PC-9 (cell line): ENCODE measurements around the gene ANKS1B.

Source experiments
- EZH2 ChIP-seq: fragments of 200-600 bp; sonication (generic); IDR thresholded peaks from 2 replicates; pipeline ENCODE4 v1.8.0; 2017; ENCODE audit warnings: antibody characterized with exemption, low read depth
- TF ChIP-seq, protein P1 (sequence below): fragments of 200-600 bp; sonication (generic); conservative IDR thresholded peaks from 2 replicates; pipeline ENCODE4 v1.6.1; 2017; ENCODE audit warnings: mixed run types, antibody characterized with exemption, mild to moderate bottlenecking, moderate library complexity

DNA sequence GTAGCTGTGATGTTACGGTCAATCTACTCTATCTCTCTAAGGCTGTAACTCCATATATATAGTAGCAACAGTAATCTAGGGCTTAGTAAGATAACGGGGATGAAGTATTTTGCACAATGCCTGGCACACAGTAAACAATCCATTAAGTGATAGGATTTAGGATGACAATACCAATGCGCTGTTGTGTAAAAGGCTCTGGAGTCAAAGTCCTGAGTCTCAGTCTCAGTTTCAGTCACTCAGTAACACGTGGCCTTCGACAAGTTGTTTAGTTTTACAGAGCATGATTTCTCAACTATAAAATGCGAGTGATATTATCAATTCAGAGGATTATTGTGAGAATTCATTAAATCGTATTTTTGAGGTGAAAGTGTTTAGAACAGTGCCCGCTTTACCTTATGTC, 174.8 kb downstream of the ANKS1B start:
- TF ChIP-seq, protein P1, sequence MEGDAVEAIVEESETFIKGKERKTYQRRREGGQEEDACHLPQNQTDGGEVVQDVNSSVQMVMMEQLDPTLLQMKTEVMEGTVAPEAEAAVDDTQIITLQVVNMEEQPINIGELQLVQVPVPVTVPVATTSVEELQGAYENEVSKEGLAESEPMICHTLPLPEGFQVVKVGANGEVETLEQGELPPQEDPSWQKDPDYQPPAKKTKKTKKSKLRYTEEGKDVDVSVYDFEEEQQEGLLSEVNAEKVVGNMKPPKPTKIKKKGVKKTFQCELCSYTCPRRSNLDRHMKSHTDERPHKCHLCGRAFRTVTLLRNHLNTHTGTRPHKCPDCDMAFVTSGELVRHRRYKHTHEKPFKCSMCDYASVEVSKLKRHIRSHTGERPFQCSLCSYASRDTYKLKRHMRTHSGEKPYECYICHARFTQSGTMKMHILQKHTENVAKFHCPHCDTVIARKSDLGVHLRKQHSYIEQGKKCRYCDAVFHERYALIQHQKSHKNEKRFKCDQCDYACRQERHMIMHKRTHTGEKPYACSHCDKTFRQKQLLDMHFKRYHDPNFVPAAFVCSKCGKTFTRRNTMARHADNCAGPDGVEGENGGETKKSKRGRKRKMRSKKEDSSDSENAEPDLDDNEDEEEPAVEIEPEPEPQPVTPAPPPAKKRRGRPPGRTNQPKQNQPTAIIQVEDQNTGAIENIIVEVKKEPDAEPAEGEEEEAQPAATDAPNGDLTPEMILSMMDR: no peak
- TF ChIP-seq EZH2: no peak
